ENCODE measurements around the gene SLC25A21.

- TF ChIP-seq CTCF (IDR thresholded peaks at IDR 0.05; ENCODE audit: insufficient read depth, low read length, poor library complexity, severe bottlenecking) = no peak
- TF ChIP-seq EZH2phosphoT487 (conservative IDR thresholded peaks at IDR 0.05; ENCODE audit: low read length) = no peak
Measured at GRCh38 chr14:37082449-37082848, 90.0 kb downstream of the SLC25A21 start.

Measured in SU-DHL-6 (cell line).